Neutrophil (primary cell): ENCODE results near the gene PRDM16.

Experiments used
- H3K27ac ChIP-seq: fragments of 200-600 bp; sonication (generic); 2 replicates; pipeline ENCODE4 v1.5.1; 2016; ENCODE audit warnings: mild to moderate bottlenecking, moderate library complexity
- H3K27me3 ChIP-seq: fragments of 200-600 bp; sonication (generic); 2 replicates; pipeline ENCODE4 v1.6.0; 2016; ENCODE audit warnings: mild to moderate bottlenecking
- H3K36me3 ChIP-seq: fragments of 200-600 bp; sonication (generic); 2 replicates; pipeline ENCODE4 v1.5.1; 2017
- H3K4me1 ChIP-seq, 2 experiments: fragments of 200-600 bp in 1 of 2; sonication (generic) in 1 of 2; 1 replicate in 1 of 2; 2 replicates in 1 of 2; pipeline versions ENCODE4 v1.5.1 to v1.6.1; 2013 to 2016; ENCODE audit warnings: low read depth in 1 of 2, low read length in 1 of 2, mild to moderate bottlenecking in 1 of 2, moderate library complexity in 1 of 2; ENCODE audit not compliant: control insufficient read depth in 1 of 2, insufficient read depth in 1 of 2
- H3K4me3 ChIP-seq, 2 experiments: fragments of 200-600 bp in 1 of 2; sonication (generic) in 1 of 2; 1 replicate in 1 of 2; 2 replicates in 1 of 2; pipeline ENCODE4 v1.5.1; 2013 to 2016; ENCODE audit warnings: low read depth in 1 of 2, low read length in 1 of 2, mild to moderate bottlenecking in 1 of 2, moderate library complexity in 1 of 2
- H3K9me3 ChIP-seq: fragments of 200-600 bp; sonication (generic); 2 replicates; pipeline ENCODE4 v1.5.1; 2016
- TF ChIP-seq, protein P1 (sequence below): fragments of 200-600 bp; sonication (generic); IDR thresholded peaks from 2 replicates; pipeline ENCODE4 v1.5.1; 2016; ENCODE audit warnings: antibody characterized with exemption

The PRDM16 gene

GRCh38 chr1:3335754-3336640, 267.0 kb downstream of the PRDM16 start:
- Histone ChIP-seq H3K27ac (no peak overlapping the region), H3K27me3 (no peaks in the 10 kb centered on the region), H3K4me3 (no peak overlapping the region), H3K9me3 (no peaks in the 10 kb centered on the region), H3K36me3 (no peaks in the 10 kb centered on the region), H3K4me1 (no peaks in the 10 kb centered on the region)
- TF ChIP-seq, protein P1, sequence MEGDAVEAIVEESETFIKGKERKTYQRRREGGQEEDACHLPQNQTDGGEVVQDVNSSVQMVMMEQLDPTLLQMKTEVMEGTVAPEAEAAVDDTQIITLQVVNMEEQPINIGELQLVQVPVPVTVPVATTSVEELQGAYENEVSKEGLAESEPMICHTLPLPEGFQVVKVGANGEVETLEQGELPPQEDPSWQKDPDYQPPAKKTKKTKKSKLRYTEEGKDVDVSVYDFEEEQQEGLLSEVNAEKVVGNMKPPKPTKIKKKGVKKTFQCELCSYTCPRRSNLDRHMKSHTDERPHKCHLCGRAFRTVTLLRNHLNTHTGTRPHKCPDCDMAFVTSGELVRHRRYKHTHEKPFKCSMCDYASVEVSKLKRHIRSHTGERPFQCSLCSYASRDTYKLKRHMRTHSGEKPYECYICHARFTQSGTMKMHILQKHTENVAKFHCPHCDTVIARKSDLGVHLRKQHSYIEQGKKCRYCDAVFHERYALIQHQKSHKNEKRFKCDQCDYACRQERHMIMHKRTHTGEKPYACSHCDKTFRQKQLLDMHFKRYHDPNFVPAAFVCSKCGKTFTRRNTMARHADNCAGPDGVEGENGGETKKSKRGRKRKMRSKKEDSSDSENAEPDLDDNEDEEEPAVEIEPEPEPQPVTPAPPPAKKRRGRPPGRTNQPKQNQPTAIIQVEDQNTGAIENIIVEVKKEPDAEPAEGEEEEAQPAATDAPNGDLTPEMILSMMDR: no peak

GRCh38 chr1:3336641-3337630, 267.9 kb downstream of the PRDM16 start:
- TF ChIP-seq, protein P1: no peak
- Histone ChIP-seq H3K9me3 (no peaks in the 10 kb centered on the region), H3K27ac (no peak overlapping the region), H3K27me3 (no peaks in the 10 kb centered on the region), H3K4me1 (no peaks in the 10 kb centered on the region), H3K4me3 (no peak overlapping the region), H3K36me3 (no peaks in the 10 kb centered on the region)

- H3K4me1 ChIP-seq: no peaks in the 10 kb centered on the region
- H3K36me3 ChIP-seq: no peaks in the 10 kb centered on the region
- H3K27me3 ChIP-seq: no peaks in the 10 kb centered on the region
- H3K27ac ChIP-seq: no peak overlapping the region
- no peaks in the 10 kb centered on the region for H3K9me3 ChIP-seq
- H3K4me3 ChIP-seq: no peak overlapping the region
- TF ChIP-seq, protein P1: no peak
Observed at GRCh38 chr1:3337798-3338724, 269.1 kb downstream of the PRDM16 start.

DNA sequence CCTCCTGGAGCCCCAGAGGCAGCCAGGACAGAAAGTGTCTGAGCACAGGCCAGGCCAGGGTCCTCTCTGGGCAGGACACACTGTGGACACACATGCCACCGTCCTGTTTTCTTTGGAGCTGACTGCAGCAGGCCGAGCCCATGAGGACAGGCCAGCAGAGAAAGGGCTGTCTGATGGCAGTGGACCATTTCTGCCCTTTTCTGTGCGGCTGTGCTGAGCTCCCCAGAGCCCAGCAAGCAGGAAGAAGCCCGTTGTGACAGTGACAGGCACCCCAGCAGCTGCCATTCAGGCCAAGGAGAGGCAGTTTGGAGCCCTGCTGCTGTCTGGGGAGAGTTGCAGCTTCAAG, 269.7 kb downstream of the PRDM16 start:
- TF ChIP-seq, protein P1: no peak
- H3K36me3 ChIP-seq: no peaks in the 10 kb centered on the region
- H3K9me3 ChIP-seq: no peaks in the 10 kb centered on the region
- H3K27ac ChIP-seq: no peak overlapping the region
- H3K4me1 ChIP-seq: no peaks in the 10 kb centered on the region
- no peaks in the 10 kb centered on the region for H3K27me3 ChIP-seq
- no peak overlapping the region for H3K4me3 ChIP-seq

- TF ChIP-seq, protein P1: no peak
- H3K27me3 ChIP-seq: no peaks in the 10 kb centered on the region
- no peak overlapping the region for H3K27ac ChIP-seq
- no peak overlapping the region for H3K4me3 ChIP-seq
- H3K36me3 ChIP-seq: no peaks in the 10 kb centered on the region
- no peaks in the 10 kb centered on the region for H3K4me1 ChIP-seq
- H3K9me3 ChIP-seq: no peaks in the 10 kb centered on the region
Observed at GRCh38 chr1:3339856-3340255, 270.9 kb downstream of the PRDM16 start.
